Pons (tissue), 1 donor: ENCODE results near the gene CRELD2.

Experiments
- DNase-seq: peaks from one replicate; pipeline ENCODE4 v3.0.0-alpha.2; 2016; ENCODE audit warnings: low spot score

The CRELD2 gene

DNA sequence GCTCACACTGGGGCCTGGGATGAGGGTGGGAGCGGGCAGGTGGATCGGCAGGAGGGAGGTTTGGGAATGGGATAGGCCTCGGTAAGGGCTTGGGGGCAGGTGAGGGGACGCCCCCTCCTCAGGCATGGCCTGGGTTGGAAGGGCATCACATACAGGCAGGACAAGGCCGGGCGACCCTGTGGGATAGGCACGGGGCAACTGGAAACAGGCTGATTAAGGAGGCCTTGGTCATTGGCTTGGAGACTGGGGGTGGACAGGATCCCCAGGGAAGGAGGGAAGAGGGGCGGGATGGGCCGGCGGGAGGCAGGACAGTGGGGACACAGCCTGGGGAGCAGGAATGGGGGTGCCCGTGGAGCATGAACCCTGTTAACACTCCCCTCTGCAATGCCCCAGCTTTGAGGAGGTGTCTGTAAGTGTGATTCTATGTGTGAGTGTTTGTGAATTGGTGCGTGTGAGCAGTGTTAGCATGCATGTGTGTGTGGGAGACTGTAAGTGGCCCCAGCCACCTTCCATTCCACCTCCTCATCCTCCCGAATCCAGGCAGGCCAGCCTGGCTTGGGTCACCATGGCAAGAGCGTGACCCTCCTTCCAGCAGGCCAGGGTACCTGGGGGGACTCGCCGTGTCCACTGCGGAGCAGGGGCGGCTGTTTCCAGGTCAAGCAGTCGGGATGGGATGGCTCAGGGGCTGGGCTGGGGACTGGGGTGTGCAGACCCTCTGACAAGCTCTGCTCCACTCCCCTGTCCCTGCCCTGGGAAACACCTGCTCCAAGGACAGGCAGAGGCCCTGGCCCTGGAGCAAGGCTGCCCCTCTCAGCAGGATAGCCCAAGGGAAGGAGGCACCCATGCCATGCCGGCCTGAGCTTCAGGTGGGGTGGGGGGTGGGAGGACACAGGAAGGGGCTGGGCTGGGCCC, 38.7 kb downstream of the CRELD2 start:
- no peak for DNase-seq

DNA sequence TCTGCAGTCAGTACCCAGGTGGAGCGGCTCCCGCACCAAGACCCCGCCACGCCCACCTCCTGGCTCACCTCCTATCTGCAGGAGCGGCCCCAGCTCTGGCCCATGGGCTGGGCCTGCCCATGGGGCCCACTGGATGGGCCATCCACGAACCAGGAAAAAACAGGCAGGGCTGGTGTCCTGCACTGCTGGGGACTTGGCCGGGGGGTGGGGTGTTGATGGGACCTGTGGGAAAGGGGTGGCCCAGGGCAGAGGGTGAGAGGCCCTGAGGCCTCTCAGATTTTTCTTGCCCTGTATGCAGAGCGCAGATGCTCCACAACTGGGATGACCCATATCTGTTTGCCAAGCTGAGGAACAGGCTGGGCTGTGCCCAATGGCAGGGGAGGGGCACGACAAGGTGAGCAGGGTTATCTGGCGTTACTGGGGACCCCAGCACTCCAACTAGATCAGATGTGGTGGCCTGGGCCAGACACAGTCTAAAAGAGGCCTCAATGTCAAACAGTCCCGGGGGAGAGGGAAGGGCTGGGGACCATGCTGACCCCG, 39.5 kb downstream of the CRELD2 start:
- no peak for DNase-seq

DNA sequence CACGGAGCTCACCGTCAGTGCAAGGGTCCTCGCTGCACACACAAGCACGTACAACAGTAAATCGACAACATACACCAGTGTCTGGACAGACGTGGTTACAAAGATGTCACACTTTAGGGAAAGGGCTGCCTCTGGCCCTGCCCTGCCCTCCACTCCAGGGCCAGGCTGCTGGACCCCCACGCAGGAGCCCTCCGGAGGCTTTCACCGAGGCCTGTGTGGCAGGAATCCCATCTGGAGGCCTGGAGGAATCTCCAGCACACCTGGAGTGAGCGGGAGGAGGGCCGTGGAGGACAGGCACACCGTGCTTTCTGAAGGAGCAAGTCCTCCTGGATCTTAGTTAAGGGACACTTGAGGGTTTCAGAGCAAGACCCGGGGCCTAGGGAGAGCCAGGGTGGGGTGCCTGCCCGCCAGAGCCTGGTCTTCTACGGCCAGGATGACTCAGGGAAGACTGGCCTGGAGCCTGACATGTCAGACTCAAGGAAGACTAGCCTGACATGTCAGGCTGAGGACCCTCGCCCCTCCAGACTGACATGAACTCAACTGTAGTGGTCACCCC, 40.0 kb downstream of the CRELD2 start:
- no peak for DNase-seq

DNA sequence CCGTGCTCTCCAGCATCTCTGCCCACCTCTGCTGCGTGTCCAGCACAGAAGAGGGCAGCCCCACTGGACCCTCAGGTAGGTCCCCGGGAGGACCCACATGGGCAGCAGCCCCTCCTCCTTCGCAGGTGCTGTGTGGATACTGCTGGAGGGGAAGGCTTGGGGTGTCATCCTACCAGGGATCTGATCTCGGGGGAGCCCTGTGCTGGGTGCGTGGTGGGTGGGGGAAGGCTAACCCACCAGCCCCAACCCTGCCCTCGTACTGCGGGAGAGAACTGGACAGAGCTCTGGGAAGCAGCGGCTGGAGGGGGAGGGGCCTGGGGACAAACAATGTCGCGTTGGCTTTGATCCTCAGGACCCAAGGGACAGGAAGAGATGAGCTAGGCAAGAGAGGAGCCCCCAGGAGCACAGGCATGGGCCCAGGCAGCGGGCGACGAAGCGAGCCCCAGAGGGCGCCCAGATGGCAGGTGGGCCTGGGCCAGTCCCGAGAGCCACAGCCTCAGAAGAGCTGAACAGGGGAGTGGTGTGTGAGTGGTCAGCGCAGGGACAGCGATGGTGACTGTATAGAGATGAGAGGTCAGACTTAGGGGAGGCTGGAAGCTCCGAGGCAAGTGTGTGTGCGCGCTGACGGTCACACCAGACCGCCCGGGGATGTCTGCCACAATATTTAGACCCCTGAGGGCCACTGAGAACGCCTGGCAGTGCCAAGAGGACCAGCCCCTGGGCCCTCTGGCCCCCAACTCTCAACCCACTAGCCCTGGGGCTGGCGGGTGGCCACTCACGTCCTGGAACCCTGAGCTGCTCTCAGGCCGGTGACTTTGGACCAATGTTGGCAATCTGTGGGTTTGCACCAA, 40.7 kb downstream of the CRELD2 start:
- DNase-seq, result no peak

DNA sequence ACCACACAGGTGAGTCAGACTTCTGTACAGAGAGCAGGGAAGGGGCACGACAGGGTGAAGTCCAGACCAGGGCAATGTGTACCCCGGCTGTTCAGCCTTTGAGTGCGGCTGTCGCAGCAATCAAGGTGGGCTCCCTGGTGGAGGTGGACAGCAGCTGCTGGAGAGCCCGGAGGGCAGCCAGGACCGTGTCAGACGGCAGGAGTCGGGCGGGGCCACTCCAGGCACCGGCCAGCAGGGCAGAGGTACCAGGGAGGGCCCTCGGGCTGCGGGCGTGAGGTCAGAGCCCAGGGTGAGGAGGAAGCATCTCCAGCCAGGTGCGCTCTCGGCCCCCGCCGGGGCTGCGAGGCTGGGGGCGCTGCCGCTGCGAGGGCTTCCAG, 41.3 kb downstream of the CRELD2 start:
- DNase-seq, result no peak

DNA sequence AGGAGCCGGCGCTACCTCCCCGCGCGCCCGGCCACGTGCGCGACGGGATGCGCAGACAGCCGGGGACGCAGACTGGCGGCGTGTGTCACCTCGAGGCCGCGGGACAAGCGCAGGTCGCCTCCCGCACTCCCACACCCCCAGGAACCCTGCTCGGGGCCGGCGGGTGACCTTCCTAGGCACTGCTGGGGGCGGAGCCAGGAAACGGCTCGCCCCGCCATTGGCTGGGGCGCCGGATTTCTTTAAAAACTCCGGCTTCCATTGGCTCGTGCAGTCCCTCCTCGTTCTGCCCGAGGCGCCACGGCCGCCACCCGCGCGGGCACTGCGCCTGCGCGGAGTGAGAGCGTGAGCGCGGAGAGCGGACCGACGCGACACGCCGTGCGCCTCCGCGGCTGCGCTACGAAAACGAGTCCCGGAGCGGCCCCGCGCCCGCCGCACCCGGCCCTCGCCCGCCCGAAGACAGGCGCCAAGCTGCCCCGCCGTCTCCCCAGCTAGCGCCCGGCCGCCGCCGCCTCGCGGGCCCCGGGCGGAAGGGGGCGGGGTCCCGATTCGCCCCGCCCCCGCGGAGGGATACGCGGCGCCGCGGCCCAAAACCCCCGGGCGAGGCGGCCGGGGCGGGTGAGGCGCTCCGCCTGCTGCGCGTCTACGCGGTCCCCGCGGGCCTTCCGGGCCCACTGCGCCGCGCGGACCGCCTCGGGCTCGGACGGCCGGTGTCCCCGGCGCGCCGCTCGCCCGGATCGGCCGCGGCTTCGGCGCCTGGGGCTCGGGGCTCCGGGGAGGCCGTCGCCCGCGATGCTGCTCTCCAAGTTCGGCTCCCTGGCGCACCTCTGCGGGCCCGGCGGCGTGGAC, 41.9 kb downstream of the CRELD2 start, which contains the start of gene PIM3:
PIM3 (plus strand) TSS at position 614 of the 846 bp plus-strand sequence; CDS start at position 790, 176 bp downstream.
- peak; percentile 97 for DNase-seq

DNA sequence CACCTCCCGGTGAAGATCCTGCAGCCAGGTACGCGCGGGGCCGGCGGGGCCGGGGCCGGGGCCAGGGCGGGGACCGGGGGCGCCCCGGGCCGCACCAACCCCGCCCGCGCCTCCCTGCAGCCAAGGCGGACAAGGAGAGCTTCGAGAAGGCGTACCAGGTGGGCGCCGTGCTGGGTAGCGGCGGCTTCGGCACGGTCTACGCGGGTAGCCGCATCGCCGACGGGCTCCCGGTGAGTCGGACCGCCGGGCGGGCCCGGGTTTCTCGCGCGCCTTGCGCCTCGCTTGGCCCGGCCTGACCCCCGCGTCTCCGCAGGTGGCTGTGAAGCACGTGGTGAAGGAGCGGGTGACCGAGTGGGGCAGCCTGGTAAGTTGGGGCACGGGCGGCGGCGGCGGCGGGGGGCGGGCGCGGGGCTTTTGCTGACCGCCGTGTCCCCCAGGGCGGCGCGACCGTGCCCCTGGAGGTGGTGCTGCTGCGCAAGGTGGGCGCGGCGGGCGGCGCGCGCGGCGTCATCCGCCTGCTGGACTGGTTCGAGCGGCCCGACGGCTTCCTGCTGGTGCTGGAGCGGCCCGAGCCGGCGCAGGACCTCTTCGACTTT, 42.7 kb downstream of the CRELD2 start:
- no peak for DNase-seq

DNA sequence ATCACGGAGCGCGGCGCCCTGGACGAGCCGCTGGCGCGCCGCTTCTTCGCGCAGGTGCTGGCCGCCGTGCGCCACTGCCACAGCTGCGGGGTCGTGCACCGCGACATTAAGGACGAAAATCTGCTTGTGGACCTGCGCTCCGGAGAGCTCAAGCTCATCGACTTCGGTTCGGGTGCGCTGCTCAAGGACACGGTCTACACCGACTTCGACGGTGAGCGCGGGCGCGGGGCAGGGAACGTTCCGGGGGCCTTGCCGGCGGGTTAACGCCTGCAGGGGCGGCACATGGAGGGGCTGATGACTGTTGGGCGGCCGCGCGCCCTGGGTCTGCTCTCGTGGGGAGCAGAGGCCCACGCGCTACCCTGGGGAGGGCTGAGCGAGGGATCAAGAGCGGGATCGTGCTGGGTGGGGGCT, 43.2 kb downstream of the CRELD2 start:
- no peak for DNase-seq

DNA sequence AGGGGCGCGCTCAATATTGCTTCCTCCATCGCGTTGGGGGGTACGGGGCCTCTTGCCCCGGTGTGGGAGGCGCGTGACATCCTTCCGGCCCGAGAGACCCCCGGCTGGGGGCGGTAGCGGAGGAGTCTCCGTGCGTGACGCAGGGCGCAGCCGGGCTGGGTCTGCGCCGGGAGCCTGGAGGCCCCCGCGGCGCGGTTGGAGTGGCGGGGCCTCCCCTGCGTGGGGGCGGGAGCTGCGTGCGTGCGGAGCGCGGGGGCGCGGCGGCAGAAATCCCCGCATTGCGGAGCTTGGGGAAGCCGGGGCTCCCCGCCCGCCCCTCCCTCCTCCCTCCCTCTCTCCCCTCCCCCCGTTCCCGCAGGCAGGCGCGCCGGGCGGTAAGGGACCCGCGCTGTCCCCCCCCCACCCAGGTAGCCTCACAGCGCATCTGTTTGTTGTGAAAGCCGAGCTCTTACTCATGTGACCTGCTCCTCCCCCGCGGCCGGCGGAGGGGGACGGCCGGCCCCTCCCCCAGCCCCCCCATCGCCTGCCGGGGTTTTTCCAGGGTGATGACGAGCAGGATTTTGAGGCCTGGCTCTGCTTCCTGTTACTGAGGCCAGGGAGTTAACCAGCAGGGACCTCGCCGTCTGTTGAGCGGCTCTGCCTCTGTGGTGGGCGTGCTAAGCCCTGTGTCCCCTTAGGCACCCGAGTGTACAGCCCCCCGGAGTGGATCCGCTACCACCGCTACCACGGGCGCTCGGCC, 43.7 kb downstream of the CRELD2 start:
- peak; percentile 68 for DNase-seq

DNA sequence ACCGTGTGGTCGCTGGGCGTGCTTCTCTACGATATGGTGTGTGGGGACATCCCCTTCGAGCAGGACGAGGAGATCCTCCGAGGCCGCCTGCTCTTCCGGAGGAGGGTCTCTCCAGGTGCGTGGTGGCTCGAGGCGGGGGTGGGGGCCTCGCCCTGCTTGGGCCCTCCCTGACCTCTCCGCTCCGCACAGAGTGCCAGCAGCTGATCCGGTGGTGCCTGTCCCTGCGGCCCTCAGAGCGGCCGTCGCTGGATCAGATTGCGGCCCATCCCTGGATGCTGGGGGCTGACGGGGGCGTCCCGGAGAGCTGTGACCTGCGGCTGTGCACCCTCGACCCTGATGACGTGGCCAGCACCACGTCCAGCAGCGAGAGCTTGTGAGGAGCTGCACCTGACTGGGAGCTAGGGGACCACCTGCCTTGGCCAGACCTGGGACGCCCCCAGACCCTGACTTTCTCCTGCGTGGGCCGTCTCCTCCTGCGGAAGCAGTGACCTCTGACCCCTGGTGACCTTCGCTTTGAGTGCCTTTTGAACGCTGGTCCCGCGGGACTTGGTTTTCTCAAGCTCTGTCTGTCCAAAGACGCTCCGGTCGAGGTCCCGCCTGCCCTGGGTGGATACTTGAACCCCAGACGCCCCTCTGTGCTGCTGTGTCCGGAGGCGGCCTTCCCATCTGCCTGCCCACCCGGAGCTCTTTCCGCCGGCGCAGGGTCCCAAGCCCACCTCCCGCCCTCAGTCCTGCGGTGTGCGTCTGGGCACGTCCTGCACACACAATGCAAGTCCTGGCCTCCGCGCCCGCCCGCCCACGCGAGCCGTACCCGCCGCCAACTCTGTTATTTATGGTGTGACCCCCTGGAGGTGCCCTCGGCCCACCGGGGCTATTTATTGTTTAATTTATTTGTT, 44.6 kb downstream of the CRELD2 start:
- no peak for DNase-seq

DNA sequence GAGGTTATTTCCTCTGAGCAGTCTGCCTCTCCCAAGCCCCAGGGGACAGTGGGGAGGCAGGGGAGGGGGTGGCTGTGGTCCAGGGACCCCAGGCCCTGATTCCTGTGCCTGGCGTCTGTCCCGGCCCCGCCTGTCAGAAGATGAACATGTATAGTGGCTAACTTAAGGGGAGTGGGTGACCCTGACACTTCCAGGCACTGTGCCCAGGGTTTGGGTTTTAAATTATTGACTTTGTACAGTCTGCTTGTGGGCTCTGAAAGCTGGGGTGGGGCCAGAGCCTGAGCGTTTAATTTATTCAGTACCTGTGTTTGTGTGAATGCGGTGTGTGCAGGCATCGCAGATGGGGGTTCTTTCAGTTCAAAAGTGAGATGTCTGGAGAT, 45.2 kb downstream of the CRELD2 start:
- DNase-seq, result no peak

DNA sequence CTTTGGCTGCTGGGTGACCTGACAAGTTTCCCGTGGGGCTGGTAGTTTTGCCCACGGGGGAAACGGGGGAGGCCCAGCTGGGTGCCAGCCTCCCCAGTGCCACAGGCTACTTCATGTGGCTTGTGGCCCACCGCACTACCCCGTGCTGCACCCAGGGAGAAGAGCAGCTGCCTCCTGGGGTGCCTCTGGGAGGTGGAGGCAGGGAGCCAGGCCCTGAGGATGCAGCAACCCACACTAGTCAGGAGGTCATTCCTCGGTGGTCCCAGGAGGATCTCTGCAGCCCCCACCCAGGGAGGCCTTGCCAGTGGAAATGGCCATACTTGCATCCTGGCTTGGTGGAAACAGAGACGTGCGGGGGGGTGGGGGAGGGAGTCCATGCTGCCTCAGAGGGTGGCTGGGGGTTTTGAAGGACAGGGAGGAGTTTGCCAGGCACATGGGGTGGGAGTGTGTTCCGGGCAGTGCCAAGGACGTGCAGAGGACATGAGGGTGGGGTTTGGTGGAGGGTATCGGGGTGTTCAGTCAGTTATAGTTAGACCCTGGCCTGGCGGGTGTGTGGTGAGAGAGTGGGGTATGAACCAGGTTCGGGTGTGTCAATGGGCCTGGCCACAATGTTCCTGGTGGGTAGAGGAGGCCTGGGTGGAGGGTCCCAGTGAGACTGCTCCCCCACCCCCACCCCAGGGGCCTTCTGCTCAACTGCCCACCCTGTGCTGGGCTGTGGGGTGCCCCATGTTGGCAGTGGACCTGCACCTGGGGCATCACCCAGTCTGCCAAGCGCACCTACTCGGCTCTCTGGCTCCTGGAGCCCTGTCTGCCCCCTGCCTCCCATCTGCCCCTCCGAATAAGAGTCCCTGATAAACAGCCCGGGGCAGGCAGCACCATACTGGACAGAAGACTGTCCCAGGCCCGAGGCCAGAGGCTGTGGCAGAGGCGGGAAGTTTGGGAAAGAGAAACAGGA, 46.0 kb downstream of the CRELD2 start:
- DNase-seq, result no peak

DNA sequence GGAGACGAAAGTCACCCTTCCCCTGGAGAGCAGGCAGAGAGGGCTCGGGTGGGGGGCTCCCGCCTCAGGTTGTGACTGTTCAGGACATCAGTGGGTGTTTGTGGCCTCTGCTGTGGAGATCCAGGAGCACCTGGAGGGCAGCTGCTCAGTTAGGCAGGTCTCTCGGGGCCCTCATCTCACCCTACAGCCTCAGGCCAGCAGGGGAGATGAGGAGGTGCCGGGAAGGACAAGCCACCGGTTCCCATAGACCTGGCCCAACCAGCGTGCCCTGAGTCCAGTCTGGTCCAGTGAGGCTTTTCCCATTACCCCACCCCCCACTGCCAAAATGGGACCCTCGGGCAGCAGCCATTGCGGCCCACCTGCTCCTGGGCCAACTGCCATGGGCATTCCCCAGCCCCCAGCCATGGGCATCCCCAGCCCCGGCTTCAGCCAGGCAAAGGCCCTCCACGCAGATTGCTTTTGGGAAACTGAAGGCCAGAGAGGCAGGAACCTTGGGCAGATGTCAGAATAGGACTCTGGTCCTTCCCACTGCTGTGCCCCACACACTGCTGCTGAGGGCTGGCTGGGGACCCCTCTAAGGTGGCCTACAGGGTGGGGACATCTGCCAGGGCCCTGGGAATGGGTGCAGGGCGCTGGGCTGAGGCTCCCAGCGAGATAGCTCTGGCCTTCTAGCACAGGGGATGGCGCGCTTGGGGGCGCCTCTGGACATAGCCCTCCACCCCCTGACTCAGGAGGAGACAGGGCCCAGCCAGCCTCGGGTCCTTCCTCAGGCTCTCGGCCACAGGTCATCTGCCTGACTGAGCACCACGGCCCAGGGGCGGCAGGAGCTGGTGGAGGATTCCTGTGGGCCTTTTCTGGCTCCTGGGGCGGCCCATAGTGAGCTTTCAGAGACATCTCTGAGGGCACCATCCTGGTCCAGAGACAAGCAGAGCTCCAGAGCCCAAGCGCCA, 46.9 kb downstream of the CRELD2 start:
- no peak for DNase-seq

DNA sequence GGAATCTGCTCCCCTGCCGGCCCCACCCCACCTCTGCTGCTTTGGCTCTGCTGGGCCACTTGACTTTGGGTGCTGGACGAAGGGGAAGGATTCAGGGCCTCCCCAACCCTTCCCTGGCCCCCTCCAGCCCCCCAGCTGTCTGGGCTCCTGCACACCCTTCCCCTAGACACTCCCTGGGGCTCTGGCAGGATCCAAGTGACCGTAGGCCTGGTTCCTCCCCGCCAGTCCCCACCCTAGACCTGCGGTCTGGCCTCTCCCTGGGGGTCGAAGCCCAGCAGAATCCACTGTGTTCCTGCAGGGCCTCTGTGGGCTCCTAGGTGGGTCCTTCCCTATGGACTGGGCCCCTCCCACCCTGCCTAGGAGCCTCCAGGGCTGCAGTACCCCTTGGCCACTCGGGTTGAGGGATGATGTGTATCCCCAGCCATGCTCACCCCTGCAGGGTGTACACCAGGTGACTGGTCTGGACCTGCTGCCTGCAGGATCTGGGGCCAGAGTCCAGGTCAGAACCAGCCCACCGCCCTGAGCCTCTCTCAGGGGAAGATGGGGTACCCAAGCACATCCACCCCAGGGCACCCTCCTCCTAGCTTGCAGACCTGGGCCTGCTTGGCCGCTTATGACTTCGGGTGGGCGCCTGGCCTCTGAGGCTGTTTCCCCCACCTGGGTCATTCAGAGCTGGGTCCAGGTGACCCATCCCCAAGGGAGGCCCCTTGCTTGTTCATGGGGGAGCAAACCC, 47.8 kb downstream of the CRELD2 start:
- no peak for DNase-seq

DNA sequence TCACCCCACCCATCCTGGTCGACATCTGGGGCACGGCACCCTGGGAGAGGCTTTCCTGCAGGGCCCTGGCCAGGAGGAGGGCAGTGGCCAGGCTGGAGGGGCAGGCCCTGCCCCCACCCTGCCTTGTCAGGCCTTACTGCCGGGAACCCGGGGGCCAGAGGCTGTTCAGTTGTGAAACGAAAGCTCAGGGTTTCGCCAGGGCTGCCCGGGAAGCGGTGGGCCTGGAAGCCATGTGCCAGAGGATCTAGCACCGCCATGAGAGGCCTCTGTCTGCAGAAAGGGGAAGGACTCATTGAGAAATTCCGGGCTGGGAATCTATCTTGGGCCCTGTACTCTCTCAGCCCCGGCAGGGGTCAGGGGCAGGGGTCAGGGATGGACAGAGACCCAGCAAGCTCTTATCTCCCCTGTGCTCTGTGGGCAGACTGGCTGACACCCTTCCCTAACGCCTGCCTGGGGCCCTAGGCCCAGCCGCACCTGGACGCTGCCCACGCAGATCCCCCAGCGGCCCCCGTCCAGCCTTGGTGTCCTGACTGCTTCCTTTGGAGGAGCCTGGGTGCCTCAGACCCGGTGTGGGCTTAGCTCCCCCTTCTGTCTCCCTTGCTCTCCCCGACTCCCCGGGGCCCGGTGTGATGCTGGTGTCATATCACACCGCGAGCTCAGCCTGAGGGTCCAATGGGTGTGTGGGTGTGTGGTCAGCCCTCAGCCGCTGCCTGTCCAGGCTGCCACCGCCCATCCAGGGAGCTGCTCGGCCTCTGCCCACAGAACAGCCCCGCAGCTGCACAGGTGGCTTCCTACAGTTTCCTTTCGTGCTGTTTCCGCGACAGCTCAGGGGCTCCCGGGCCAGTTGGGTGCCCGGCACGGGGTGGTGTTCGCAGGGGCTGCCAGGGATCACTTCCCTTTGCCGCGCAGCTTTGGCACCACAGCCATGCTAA, 48.6 kb downstream of the CRELD2 start:
- no peak for DNase-seq
